ENCODE results near the gene OBSCN. TPM values are rescaled to one million over a fixed set of nuclear protein-coding genes. Genes with fewer than 3 reads are reported as not detected.

OBSCN gene
- total and polyA plus RNA-seq, 2 donors (not counting 1 experiment from before 2014, with no cell fraction given): 10.0 to 63.9 TPM

DNA sequence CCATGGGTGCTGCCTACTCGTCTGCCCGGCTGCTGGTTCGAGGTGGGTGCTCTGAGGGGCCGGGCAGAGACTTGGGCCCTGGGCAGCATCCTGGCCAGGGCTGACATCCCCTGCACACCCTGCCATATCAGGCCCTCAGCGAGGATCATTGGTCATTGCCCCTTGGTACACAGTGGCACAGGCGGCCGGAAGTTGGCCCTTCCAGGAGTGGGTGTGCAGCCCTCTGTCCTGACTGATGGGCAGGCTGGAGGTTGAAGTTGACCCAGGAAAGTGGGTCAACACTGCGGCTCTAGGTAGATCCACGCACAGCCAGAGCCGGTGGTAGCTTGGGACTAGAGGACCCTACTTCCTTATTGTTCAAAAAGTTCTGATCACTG, 125.9 kb downstream of the OBSCN start:
- DNase-seq: no peak

DNA sequence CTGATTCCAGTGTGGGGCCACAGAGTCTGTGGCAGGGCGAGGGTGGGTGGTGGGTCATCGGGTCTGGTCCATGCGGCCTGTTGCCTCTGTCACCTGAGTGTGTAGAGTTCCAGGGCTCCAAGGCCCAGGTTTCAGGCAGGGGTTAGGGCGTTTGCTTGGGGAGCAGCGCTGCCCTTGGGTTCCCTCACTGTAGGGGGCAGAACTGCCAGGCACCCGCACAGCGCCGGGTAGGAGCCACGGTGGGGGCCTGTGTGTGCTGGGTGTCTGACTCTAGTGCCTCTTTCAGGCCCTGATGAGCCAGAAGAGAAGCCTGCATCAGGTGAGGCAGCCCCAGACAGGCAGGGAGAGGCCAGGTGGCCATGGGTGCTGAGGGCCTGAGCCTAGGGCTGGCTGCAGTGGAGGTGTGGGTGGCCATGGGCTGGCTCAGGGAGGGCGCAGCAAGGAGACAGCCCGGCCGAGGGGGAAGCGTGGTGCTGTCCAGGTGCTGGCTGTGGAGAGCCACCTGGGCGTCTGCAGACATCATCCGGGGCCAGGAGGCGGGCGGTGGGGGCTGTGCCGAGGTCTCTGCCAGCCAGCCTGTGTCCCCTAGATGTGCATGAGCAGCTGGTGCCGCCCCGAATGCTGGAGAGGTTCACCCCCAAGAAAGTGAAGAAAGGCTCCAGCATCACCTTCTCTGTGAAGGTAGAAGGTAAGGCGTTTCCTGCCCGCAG, 126.5 kb downstream of the OBSCN start:
- WGBS (ENCODE audit: insufficient coverage): 97% methylated on average over 18 of the region's 22 CpGs
- Histone ChIP-seq H3K4me1 (ENCODE audit: control insufficient read depth in 2 of 2, insufficient read depth in 2 of 2, low read length in 2 of 2) (no peaks in the 10 kb centered on the region), H3K27ac (ENCODE audit: low read length in 2 of 2) (no peak overlapping the region), H3K9ac (ENCODE audit: low read length) (no peak overlapping the region), H3K79me2 (ENCODE audit: control insufficient read depth, insufficient read depth, low read length) (no peaks in the 10 kb centered on the region), H3K36me3 (replicated peaks in 1 of 2; ENCODE audit: control extremely low read depth in 1 of 2, control insufficient read depth in 1 of 2, extremely low read depth in 1 of 2, insufficient read depth in 2 of 2, low read length in 1 of 2) (peaks cover 0 to under 1% of the 10 kb centered on the region in 2 experiments), H3K4me2 (replicated peaks; ENCODE audit: low read depth, low read length, poor library complexity, severe bottlenecking) (no peak overlapping the region), H3K4me3 (ENCODE audit: control extremely low read depth in 1 of 5, extremely low read depth in 1 of 5, insufficient read depth in 1 of 5, low read depth in 2 of 5, low read length in 4 of 5) (no peak overlapping the region), H4K20me1 (ENCODE audit: control insufficient read depth, insufficient read depth, low read length, poor library complexity, severe bottlenecking) (no peaks in the 10 kb centered on the region), H3K27me3 (replicated peaks in 1 of 4; ENCODE audit: control extremely low read depth in 1 of 4, control insufficient read depth in 3 of 4, insufficient read depth in 4 of 4, low read length in 3 of 4) (no peaks in the 10 kb centered on the region), H2AFZ (ENCODE audit: insufficient read depth, low read depth, low read length, poor library complexity, severe bottlenecking) (no peak overlapping the region), H3K9me3 (ENCODE audit: control extremely low read depth in 1 of 3, control insufficient read depth in 2 of 3, insufficient read depth in 1 of 3, low read length in 2 of 3) (no peaks in the 10 kb centered on the region)
- DNase-seq (no peak), ATAC-seq (ENCODE audit: low read depth) (no peak)
- no peak for TF ChIP-seq EZH2 (IDR thresholded peaks at IDR 0.05; ENCODE audit: borderline replicate concordance, insufficient read depth, low read depth, low read length, poor library complexity, severe bottlenecking)
- TF ChIP-seq, protein P1, sequence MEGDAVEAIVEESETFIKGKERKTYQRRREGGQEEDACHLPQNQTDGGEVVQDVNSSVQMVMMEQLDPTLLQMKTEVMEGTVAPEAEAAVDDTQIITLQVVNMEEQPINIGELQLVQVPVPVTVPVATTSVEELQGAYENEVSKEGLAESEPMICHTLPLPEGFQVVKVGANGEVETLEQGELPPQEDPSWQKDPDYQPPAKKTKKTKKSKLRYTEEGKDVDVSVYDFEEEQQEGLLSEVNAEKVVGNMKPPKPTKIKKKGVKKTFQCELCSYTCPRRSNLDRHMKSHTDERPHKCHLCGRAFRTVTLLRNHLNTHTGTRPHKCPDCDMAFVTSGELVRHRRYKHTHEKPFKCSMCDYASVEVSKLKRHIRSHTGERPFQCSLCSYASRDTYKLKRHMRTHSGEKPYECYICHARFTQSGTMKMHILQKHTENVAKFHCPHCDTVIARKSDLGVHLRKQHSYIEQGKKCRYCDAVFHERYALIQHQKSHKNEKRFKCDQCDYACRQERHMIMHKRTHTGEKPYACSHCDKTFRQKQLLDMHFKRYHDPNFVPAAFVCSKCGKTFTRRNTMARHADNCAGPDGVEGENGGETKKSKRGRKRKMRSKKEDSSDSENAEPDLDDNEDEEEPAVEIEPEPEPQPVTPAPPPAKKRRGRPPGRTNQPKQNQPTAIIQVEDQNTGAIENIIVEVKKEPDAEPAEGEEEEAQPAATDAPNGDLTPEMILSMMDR (IDR thresholded peaks at IDR 0.05): no peak
- H3K9me3 Mint-ChIP-seq (ENCODE audit: insufficient read depth): no peaks in the 10 kb centered on the region
- H3K27ac Mint-ChIP-seq: no peak overlapping the region
- ChIA-PET CTCF (no interaction called here), POLR2A (no interaction called here)
- no peak overlapping the region for H3K4me3 Mint-ChIP-seq
- intact Hi-C loops (cut with micrococcal nuclease): no loop called here
- H3K27me3 Mint-ChIP-seq: no peaks in the 10 kb centered on the region
- no peaks in the 10 kb centered on the region for H3K4me1 Mint-ChIP-seq

More for the DNA sequence above, 125.9 kb downstream of the OBSCN start:
- Histone ChIP-seq H3K4me3 (ENCODE audit: control extremely low read depth in 1 of 5, extremely low read depth in 1 of 5, insufficient read depth in 1 of 5, low read depth in 2 of 5, low read length in 4 of 5) (no peak overlapping the region), H3K9ac (ENCODE audit: low read length) (no peak overlapping the region), H3K27ac (ENCODE audit: low read length in 2 of 2) (no peak overlapping the region), H3K79me2 (ENCODE audit: control insufficient read depth, insufficient read depth, low read length) (no peaks in the 10 kb centered on the region), H2AFZ (ENCODE audit: insufficient read depth, low read depth, low read length, poor library complexity, severe bottlenecking) (no peak overlapping the region), H3K9me3 (ENCODE audit: control extremely low read depth in 1 of 3, control insufficient read depth in 2 of 3, insufficient read depth in 1 of 3, low read length in 2 of 3) (no peaks in the 10 kb centered on the region), H4K20me1 (ENCODE audit: control insufficient read depth, insufficient read depth, low read length, poor library complexity, severe bottlenecking) (no peaks in the 10 kb centered on the region), H3K27me3 (replicated peaks in 1 of 4; ENCODE audit: control extremely low read depth in 1 of 4, control insufficient read depth in 3 of 4, insufficient read depth in 4 of 4, low read length in 3 of 4) (no peaks in the 10 kb centered on the region), H3K36me3 (replicated peaks in 1 of 2; ENCODE audit: control extremely low read depth in 1 of 2, control insufficient read depth in 1 of 2, extremely low read depth in 1 of 2, insufficient read depth in 2 of 2, low read length in 1 of 2) (no peaks in the 10 kb centered on the region), H3K4me1 (ENCODE audit: control insufficient read depth in 2 of 2, insufficient read depth in 2 of 2, low read length in 2 of 2) (no peaks in the 10 kb centered on the region), H3K4me2 (replicated peaks; ENCODE audit: low read depth, low read length, poor library complexity, severe bottlenecking) (no peak overlapping the region)
- no peaks in the 10 kb centered on the region for H3K4me1 Mint-ChIP-seq
- H3K27me3 Mint-ChIP-seq: no peaks in the 10 kb centered on the region
- no peak for TF ChIP-seq EZH2 (IDR thresholded peaks at IDR 0.05; ENCODE audit: borderline replicate concordance, insufficient read depth, low read depth, low read length, poor library complexity, severe bottlenecking)
- TF ChIP-seq, protein P1 (IDR thresholded peaks at IDR 0.05): no peak
- no peak for ATAC-seq (ENCODE audit: low read depth)
- WGBS (ENCODE audit: insufficient coverage): 94% methylated on average over 10 of the region's 10 CpGs
- ChIA-PET POLR2A (no interaction called here), CTCF (interaction anchor here (0.5 kb wide), 1 partner anchor 125 kb away, joined by 3 read pairs; no protein-coding TSS in a partner anchor)
- no peaks in the 10 kb centered on the region for H3K9me3 Mint-ChIP-seq (ENCODE audit: insufficient read depth)
- intact Hi-C loops (cut with micrococcal nuclease): no loop called here
- no peak overlapping the region for H3K27ac Mint-ChIP-seq
- no peak overlapping the region for H3K4me3 Mint-ChIP-seq
